Left ventricle myocardium inferior (tissue), 1 donor: ENCODE data around the gene FBXW11. TPM values are rescaled to one million over a fixed set of nuclear protein-coding genes. Genes with fewer than 3 reads are reported as not detected.

Source experiments
- DNase-seq: peaks from one replicate; pipeline ENCODE4 v3.0.0-alpha.2; 2020
- H3K27ac ChIP-seq: fragments of 200-600 bp; replicated peaks from 2 replicates; pipeline ENCODE4 v1.8.0; 2021
- H3K27me3 ChIP-seq: fragments of 200-600 bp; 2 replicates; pipeline ENCODE4 v1.8.0; 2021; ENCODE audit warnings: low read depth
- H3K36me3 ChIP-seq: fragments of 200-600 bp; 2 replicates; pipeline ENCODE4 v1.8.0; 2021
- H3K4me1 ChIP-seq: fragments of 200-600 bp; 2 replicates; pipeline ENCODE4 v1.8.0; 2021
- H3K4me3 ChIP-seq: fragments of 200-600 bp; 2 replicates; pipeline ENCODE4 v1.8.0; 2021; ENCODE audit warnings: mild to moderate bottlenecking, moderate library complexity
- H3K9me3 ChIP-seq: fragments of 200-600 bp; replicated peaks from 2 replicates; pipeline ENCODE4 v1.8.0; 2021
- CTCF ChIP-seq: fragments of 200-600 bp; IDR thresholded peaks from 2 replicates; pipeline ENCODE4 v1.8.0; 2021; ENCODE audit warnings: antibody characterized with exemption, mild to moderate bottlenecking, borderline replicate concordance
- intact Hi-C: fragments of 100-400 bp; cut with micrococcal nuclease; formaldehyde crosslinking; loops from one replicate; pipeline ENCODE4 v1.11.0; 2022
- total RNA-seq: library from RNA; stranded (reverse); fragmentation: NEBNext Ultra II Directional; extraction: Animal tissue kit (Norgen Biotek cat#: 25700); gene quantifications from one replicate; pipeline ENCODE4 v1.2.1, GENCODE V29; 2021
- donor health status: DM: no; HTN: yes; CAD: no; lungs with severe emphysema.

Gene FBXW11
- total RNA-seq, 1 donor from 2014 or later, result 69.0 TPM

DNA sequence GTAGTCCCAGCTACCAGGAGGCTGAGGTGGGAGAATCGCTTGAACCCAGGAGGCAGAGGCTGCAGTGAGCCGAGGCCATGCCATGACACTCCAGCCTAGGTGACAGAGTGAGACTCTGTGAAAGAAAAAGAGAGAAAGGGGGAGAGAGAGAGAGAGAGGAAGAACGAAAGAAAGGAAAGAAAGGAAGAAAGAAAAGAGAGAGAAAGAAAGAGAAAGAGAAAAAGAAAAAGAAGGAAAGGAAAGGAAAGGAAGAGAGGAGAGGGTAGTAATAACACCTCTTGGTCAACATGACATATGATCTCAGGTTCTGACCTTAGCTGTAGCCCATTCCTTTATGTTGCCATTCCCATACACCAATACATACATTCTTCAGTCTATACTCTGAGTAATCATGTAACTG, 14.1 kb downstream of the FBXW11 start:
- no peak for TF ChIP-seq CTCF
- no peak overlapping the region for H3K4me3 ChIP-seq
- intact Hi-C loops, result no loop called here
- H3K9me3 ChIP-seq, result no peaks in the 10 kb centered on the region
- no peak overlapping the region for H3K27ac ChIP-seq
- peaks cover 40% of the 10 kb centered on the region for H3K4me1 ChIP-seq
- H3K27me3 ChIP-seq, result no peaks in the 10 kb centered on the region
- no peak for DNase-seq
- H3K36me3 ChIP-seq, result peaks cover 3% of the 10 kb centered on the region

GRCh38 chr5:171990713-171991015, 15.8 kb downstream of the FBXW11 start:
- Histone ChIP-seq H3K4me1 (peaks cover 24% of the 10 kb centered on the region), H3K9me3 (no peaks in the 10 kb centered on the region), H3K4me3 (no peak overlapping the region), H3K36me3 (peaks cover 3% of the 10 kb centered on the region), H3K27ac (no peak overlapping the region), H3K27me3 (no peaks in the 10 kb centered on the region)
- no peak for TF ChIP-seq CTCF
- DNase-seq, result no peak
- intact Hi-C loops, result no loop called here

GRCh38 chr5:171989946-171990712, 16.3 kb downstream of the FBXW11 start:
- H3K27me3 ChIP-seq, result no peaks in the 10 kb centered on the region
- H3K9me3 ChIP-seq, result no peaks in the 10 kb centered on the region
- H3K4me3 ChIP-seq, result no peak overlapping the region
- peaks cover 27% of the 10 kb centered on the region for H3K4me1 ChIP-seq
- peaks cover 3% of the 10 kb centered on the region for H3K36me3 ChIP-seq
- DNase-seq, result no peak
- intact Hi-C loops, result no loop called here
- H3K27ac ChIP-seq, result no peak overlapping the region
- TF ChIP-seq CTCF, result no peak

- H3K27ac ChIP-seq, result no peak overlapping the region
- no peaks in the 10 kb centered on the region for H3K9me3 ChIP-seq
- peaks cover 3% of the 10 kb centered on the region for H3K36me3 ChIP-seq
- intact Hi-C loops, result no loop called here
- no peaks in the 10 kb centered on the region for H3K27me3 ChIP-seq
- DNase-seq, result no peak
- H3K4me3 ChIP-seq, result no peak overlapping the region
- no peak for TF ChIP-seq CTCF
- H3K4me1 ChIP-seq, result peaks cover 34% of the 10 kb centered on the region
Observed at GRCh38 chr5:171989276-171989675, 17.2 kb downstream of the FBXW11 start.

DNA sequence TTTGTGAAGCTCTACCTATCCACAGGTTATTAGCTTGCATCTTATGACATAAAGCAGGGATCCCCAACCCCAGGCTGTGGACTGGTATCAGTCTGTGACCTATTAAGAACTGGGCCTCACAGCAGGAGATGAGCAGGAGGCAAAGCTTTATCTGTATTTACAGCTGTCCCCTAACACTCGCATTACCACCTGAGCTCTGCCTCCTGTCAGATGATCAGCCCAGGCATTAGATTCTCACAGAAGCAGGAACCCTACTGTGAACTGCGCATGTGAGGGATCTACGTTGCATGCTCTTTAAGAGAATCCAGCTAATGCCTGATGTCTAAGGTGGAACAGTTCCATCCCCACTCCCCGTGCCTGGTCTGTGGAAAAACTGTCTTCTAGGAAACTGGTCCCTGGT, 19.7 kb downstream of the FBXW11 start:
- no peak for TF ChIP-seq CTCF
- DNase-seq, result no peak
- H3K27ac ChIP-seq, result no peak overlapping the region
- H3K9me3 ChIP-seq, result no peaks in the 10 kb centered on the region
- H3K36me3 ChIP-seq, result peaks cover 3% of the 10 kb centered on the region
- intact Hi-C loops, result no loop called here
- H3K4me1 ChIP-seq, result peaks cover 51% of the 10 kb centered on the region
- no peak overlapping the region for H3K4me3 ChIP-seq
- no peaks in the 10 kb centered on the region for H3K27me3 ChIP-seq
